OCI-LY7 (cell line): ENCODE results near the gene TMEM109. TPM values are rescaled to one million over a fixed set of nuclear protein-coding genes. Genes with fewer than 3 reads are reported as not detected.

Experiments
- BruUV-seq: library from RNA; stranded (reverse); fragments of 400-500 nt; replicated peaks from 2 replicates; lab custom pipeline; 2021; lab: Mats Ljungman, UMichigan
- CTCF ChIA-PET: fragments of 300-600 bp; sonication (Branson Sonifier 250); formaldehyde crosslinking; loops from one replicate; lab custom pipeline; 2022; ENCODE audit warnings: antibody characterized with exemption; ENCODE audit not compliant: unreplicated experiment; lab: Charles Lee
- POLR2A ChIA-PET: fragments of 300-600 bp; sonication (Branson Sonifier 250); formaldehyde crosslinking; loops from one replicate; lab custom pipeline; 2022; ENCODE audit warnings: antibody characterized with exemption; lab: Charles Lee
- DNase-seq: peaks from one replicate; pipeline ENCODE4 v3.0.0-alpha.2; 2015; ENCODE audit warnings: low spot score
- H2AFZ ChIP-seq: fragments of 200-600 bp; sonication (generic), shearing (Covaris generic); 2 replicates; pipeline ENCODE4 v1.6.1; 2014; ENCODE audit warnings: mild to moderate bottlenecking, antibody characterized with exemption, low read length, moderate library complexity
- H3K27ac ChIP-seq: fragments of 200-600 bp; sonication (generic); 2 replicates; pipeline ENCODE4 v1.5.1; 2014; ENCODE audit warnings: mixed run types, low read depth, mild to moderate bottlenecking, moderate library complexity, low read length, inconsistent platforms; ENCODE audit not compliant: poor library complexity, severe bottlenecking
- H3K36me3 ChIP-seq: fragments of 200-600 bp; sonication (generic); 2 replicates; pipeline ENCODE4 v1.6.1; 2014; ENCODE audit warnings: mild to moderate bottlenecking, antibody characterized with exemption, low read length, moderate library complexity, mixed read lengths; ENCODE audit not compliant: insufficient read depth
- H3K4me1 ChIP-seq: fragments of 200-600 bp; sonication (generic); 2 replicates; pipeline ENCODE4 v1.5.1; 2014; ENCODE audit warnings: mild to moderate bottlenecking, low read length; ENCODE audit not compliant: insufficient read depth, poor library complexity, severe bottlenecking
- H3K4me2 ChIP-seq: fragments of 200-600 bp; sonication (generic); 2 replicates; pipeline ENCODE4 v1.6.1; 2014; ENCODE audit warnings: mild to moderate bottlenecking, low read length
- H3K4me3 ChIP-seq: fragments of 200-600 bp; sonication (generic); 2 replicates; pipeline ENCODE4 v1.5.1; 2014; ENCODE audit warnings: mild to moderate bottlenecking, low read depth, low read length; ENCODE audit not compliant: poor library complexity, severe bottlenecking
- H3K79me2 ChIP-seq: fragments of 200-600 bp; sonication (generic); 2 replicates; pipeline ENCODE4 v1.6.1; 2016; ENCODE audit warnings: low read depth, mild to moderate bottlenecking, low read length, moderate library complexity, mixed read lengths; ENCODE audit not compliant: insufficient read depth
- H3K9me2 ChIP-seq: fragments of 200-600 bp; sonication (generic); 2 replicates; pipeline ENCODE4 v1.6.1; 2016; ENCODE audit warnings: mild to moderate bottlenecking, low read length, mixed read lengths; ENCODE audit not compliant: insufficient read depth
- H3K9me3 ChIP-seq: fragments of 200-600 bp; sonication (generic); 2 replicates; pipeline ENCODE4 v1.6.1; 2014; ENCODE audit warnings: mild to moderate bottlenecking, mixed run types, low read length, mixed read lengths
- H4K20me1 ChIP-seq: fragments of 200-600 bp; sonication (generic); 2 replicates; pipeline ENCODE4 v1.6.1; 2014; ENCODE audit warnings: mild to moderate bottlenecking, antibody characterized with exemption, low read length, moderate library complexity, mixed read lengths; ENCODE audit not compliant: insufficient read depth
- EZH2phosphoT487 ChIP-seq: fragments of 200-600 bp; sonication (generic); IDR thresholded peaks from 2 replicates; pipeline ENCODE4 v1.6.1; 2018; ENCODE audit warnings: low read depth, borderline replicate concordance, mild to moderate bottlenecking, mixed run types, antibody characterized with exemption, low read length, moderate library complexity, mixed read lengths
- intact Hi-C: fragments of 100-400 bp; cut with micrococcal nuclease; formaldehyde crosslinking; loops from one replicate; pipeline ENCODE4 v1.10.0; 2022; ENCODE audit not compliant: unreplicated experiment
- total RNA-seq, 2 experiments: library from RNA; depleted of rRNA in 1 of 2; stranded (reverse); fragments of >200 nt in 1 of 2; shearing (Covaris generic) in 1 of 2; gene quantifications; 2 replicates each; pipeline ENCODE4 v1.2.3, GENCODE V29; 2014 to 2022
- TF ChIP-seq, protein P1 (sequence below): fragments of 200-600 bp; sonication (generic); conservative IDR thresholded peaks from 2 replicates; pipeline ENCODE4 v1.5.1; 2014; ENCODE audit warnings: mild to moderate bottlenecking, antibody characterized with exemption, low read length, moderate library complexity, mixed read lengths

TMEM109 gene
- total RNA-seq, 2 experiments from 2014 or later = 57.0 to 67.8 TPM

DNA sequence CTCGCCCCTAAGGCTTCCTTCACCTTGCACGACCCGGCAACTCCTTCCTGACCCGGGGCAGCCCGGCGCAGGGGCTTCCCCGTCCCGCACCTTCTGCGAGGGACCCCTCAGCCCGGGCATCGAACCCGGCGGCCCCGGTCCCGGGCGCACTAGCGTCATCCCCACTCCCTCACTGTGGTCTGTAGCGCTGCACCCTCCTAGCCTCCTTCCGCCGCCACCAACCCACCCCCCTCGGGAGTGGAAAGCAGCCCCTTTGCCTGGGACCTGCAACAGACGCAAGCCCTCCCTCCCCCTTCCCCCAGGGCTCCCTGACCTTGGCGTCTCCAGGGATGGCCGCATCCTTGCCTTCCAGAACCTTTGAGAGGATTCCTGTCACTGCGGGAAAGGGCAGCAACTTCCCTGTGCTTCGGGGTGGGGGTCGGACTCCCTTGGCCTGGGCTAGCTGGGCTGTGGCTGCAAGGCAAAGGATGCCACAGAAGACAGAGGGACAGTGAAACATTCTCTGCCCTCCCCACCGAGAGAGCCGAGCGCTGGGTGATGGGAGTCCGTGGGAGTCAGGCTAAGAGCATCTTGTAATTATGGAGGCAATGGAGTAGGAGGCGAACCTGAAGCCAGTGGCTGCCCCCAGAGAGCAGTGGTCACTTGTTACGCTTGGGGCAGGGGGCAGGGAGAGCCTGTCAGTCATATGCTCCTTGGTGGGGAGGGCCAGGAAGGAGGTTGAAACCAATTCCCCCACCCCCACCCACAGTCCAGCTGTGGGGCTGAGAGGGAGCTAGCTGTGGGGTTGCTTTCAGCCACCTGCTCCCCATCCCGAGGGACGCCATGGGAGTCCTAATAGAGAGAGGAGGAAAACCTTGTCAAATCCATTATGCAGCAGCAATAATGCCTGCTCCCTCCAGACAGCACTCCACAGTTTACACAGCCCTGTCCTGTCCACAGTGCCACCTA is 11.2 kb downstream of the TMEM109 start:
- H3K79me2 ChIP-seq = no peaks in the 10 kb centered on the region
- peak overlapping the region; percentile 56 for H3K4me2 ChIP-seq
- H3K9me2 ChIP-seq = no peaks in the 10 kb centered on the region
- POLR2A ChIA-PET = interaction anchor here (0.5 kb wide), 1 partner anchor 37 kb away, joined by 3 read pairs; no protein-coding TSS in a partner anchor
- intact Hi-C loops = loop anchor here (1.0 kb wide), 1 partner anchor 10 kb away; no protein-coding TSS in a partner anchor
- H3K9me3 ChIP-seq = no peaks in the 10 kb centered on the region
- H2AFZ ChIP-seq = no peak overlapping the region
- no peaks in the 10 kb centered on the region for H4K20me1 ChIP-seq
- no peak overlapping the region for H3K27ac ChIP-seq
- CTCF ChIA-PET = no interaction called here
- TF ChIP-seq, protein P1, sequence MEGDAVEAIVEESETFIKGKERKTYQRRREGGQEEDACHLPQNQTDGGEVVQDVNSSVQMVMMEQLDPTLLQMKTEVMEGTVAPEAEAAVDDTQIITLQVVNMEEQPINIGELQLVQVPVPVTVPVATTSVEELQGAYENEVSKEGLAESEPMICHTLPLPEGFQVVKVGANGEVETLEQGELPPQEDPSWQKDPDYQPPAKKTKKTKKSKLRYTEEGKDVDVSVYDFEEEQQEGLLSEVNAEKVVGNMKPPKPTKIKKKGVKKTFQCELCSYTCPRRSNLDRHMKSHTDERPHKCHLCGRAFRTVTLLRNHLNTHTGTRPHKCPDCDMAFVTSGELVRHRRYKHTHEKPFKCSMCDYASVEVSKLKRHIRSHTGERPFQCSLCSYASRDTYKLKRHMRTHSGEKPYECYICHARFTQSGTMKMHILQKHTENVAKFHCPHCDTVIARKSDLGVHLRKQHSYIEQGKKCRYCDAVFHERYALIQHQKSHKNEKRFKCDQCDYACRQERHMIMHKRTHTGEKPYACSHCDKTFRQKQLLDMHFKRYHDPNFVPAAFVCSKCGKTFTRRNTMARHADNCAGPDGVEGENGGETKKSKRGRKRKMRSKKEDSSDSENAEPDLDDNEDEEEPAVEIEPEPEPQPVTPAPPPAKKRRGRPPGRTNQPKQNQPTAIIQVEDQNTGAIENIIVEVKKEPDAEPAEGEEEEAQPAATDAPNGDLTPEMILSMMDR = no peak
- TF ChIP-seq EZH2phosphoT487 = no peak
- BruUV-seq = no TSS peak
- no peak for DNase-seq
- peaks cover 28% of the 10 kb centered on the region for H3K4me1 ChIP-seq
- peak overlapping the region; percentile 70 for H3K4me3 ChIP-seq
- peaks cover 36% of the 10 kb centered on the region for H3K36me3 ChIP-seq

DNA sequence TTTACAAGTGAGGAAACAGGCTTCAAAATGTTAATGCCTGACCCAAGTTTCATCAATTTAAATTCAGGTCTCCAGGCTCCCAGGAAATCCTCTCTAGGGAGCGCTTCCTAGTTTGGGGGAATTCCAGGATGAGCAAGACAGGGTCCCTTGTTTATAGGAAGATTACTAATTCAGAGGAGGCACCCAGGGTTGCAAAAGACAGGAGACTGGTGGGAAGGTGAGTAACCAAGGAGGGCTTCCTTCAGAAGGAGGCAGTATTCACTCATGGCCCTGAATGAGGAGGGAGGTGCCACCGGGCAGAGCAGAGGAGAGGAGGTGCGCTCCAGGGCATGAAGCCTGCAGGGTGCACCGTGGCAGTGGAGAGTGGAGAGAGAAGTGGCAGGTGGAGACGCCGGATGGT is 11.9 kb downstream of the TMEM109 start:
- intact Hi-C loops = loop anchor here (1.0 kb wide), 1 partner anchor 11 kb away; no protein-coding TSS in a partner anchor
- DNase-seq = no peak
- Histone ChIP-seq H3K9me3 (no peaks in the 10 kb centered on the region), H3K4me2 (peak overlapping the region; percentile 56), H3K79me2 (no peaks in the 10 kb centered on the region), H3K9me2 (no peaks in the 10 kb centered on the region), H2AFZ (no peak overlapping the region), H3K4me3 (no peak overlapping the region), H3K36me3 (peaks cover 29% of the 10 kb centered on the region), H3K4me1 (peaks cover 29% of the 10 kb centered on the region), H4K20me1 (no peaks in the 10 kb centered on the region), H3K27ac (no peak overlapping the region)
- BruUV-seq = no TSS peak
- ChIA-PET POLR2A (interaction anchor here (0.5 kb wide), 1 partner anchor 36 kb away, joined by 3 read pairs; no protein-coding TSS in a partner anchor), CTCF (no interaction called here)
- TF ChIP-seq, protein P1 = peak; percentile 36; the same call in 1 of the 2 replicates
- TF ChIP-seq EZH2phosphoT487 = no peak

DNA sequence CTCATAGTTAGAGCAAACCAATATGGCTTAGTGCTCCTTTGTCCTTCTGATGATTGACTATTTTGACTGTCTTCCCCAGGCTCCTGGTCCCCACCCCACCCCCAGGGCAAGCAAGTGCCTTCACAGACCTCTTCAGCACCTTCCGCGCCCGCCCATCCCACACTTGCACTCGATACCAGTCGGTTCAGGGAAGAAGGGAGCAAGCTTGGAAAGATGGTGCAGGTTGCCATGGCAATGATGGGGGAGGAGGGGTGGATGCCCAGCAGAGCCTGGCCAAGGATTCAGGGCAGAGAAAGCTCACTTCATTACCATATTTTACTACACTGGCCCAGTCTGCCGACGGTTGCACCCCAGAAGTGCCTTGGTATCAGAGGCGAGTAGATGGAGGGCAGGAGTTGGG is 12.5 kb downstream of the TMEM109 start:
- Histone ChIP-seq H3K9me2 (no peaks in the 10 kb centered on the region), H2AFZ (no peak overlapping the region), H3K4me3 (no peak overlapping the region), H3K4me2 (no peak overlapping the region), H3K9me3 (no peaks in the 10 kb centered on the region), H3K4me1 (peaks cover 35% of the 10 kb centered on the region), H4K20me1 (no peaks in the 10 kb centered on the region), H3K79me2 (no peaks in the 10 kb centered on the region), H3K36me3 (peaks cover 22% of the 10 kb centered on the region), H3K27ac (no peak overlapping the region)
- TF ChIP-seq EZH2phosphoT487 = no peak
- TF ChIP-seq, protein P1 = no peak
- ChIA-PET CTCF (interaction anchor here (1.0 kb wide), 1 partner anchor 11 kb away, joined by 4 read pairs; no protein-coding TSS in a partner anchor), POLR2A (interaction anchor here (0.7 to 1.4 kb wide), 2 partner anchors 13 to 188 kb away, joined by 3 to 5 read pairs; partner anchors contain the start of gene TMEM109)
- no peak for DNase-seq
- intact Hi-C loops = no loop called here
- BruUV-seq = no TSS peak
